Measurements from ENCODE around the gene PPL. TPM values are rescaled to one million over a fixed set of nuclear protein-coding genes. Genes with fewer than 3 reads are reported as not detected.
A peak's percentile ranks its signal among the peaks of the same experiment; 100 is the strongest.

The PPL gene
- total and polyA plus RNA-seq, 2 of the 13 experiments (the other 11 are each of a cell fraction or from before 2014, with no cell fraction given), result 5.7 to 6.6 TPM

DNA sequence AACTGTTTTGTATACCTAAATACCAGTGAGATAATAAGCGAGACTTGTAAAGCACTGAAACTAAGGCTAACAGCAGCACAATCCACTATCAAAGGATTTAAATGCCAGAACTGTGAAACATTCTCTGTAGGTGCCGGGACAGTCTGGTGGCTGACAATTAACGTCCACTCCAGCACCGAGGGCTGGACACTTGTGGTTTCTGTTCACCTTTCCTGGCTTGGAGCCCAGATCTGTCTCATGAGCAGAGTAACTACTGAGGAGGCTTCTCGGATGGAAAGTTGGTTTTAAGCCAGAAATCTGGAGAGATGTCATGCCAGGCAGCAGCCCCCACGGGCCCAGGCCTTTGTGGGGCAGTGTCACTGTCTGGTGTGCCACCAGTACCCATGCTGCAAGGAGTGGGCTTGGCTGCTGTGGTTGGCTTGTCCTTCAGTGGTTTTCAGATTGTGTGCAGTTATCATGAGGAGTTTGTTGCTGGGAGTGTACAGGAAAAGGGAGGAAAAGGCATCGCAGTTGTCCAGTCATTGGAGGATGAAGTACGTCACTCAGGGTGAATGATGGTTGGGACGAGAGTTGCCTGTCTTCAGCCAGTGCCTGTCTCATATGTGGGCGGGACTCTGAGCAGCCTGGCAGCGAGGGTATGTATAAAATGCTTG is 54.2 kb downstream of the PPL start:
- no peak for DNase-seq (ENCODE audit: low spot score)
- Histone ChIP-seq H4K20me1 (ENCODE audit: insufficient read depth, low read length) (no peaks in the 10 kb centered on the region; the same call in 1 of the 2 replicates), H3K9me3 (ENCODE audit: low read length) (no peaks in the 10 kb centered on the region), H3K4me2 (ENCODE audit: low read depth, low read length) (no peak overlapping the region), H3K79me2 (ENCODE audit: insufficient read depth, low read length) (no peaks in the 10 kb centered on the region), H3K4me1 (ENCODE audit: insufficient read depth, low read length) (no peaks in the 10 kb centered on the region), H3K36me3 (replicated peaks in 1 of 2; ENCODE audit: control insufficient read depth in 1 of 2, insufficient read depth in 2 of 2, low read length in 2 of 2) (peaks cover 28 to 80% of the 10 kb centered on the region in 2 experiments), H3K4me3 (replicated peaks in 1 of 3; ENCODE audit: insufficient read depth in 1 of 3, low read depth in 2 of 3, low read length in 3 of 3) (no peak overlapping the region), H3K9ac (ENCODE audit: insufficient read depth, low read depth, low read length) (no peak overlapping the region), H3K27me3 (ENCODE audit: control insufficient read depth in 1 of 2, insufficient read depth in 2 of 2, low read length in 2 of 2) (no peaks in the 10 kb centered on the region), H2AFZ (ENCODE audit: low read length) (no peak overlapping the region), H3K27ac (ENCODE audit: extremely low read length, insufficient read depth, low read length) (no peak overlapping the region)
- BruUV-seq (replicated peaks), result TSS peak; percentile 55
- TF ChIP-seq MBNL3 (CRISPR knock-in tag; conservative IDR thresholded peaks at IDR 0.05) (no peak), RBM22 (optimal IDR thresholded peaks at IDR 0.05; ENCODE audit: low read length) (peak; percentile 16), ZNF264 (CRISPR knock-in tag; IDR thresholded peaks at IDR 0.05) (no peak), KDM2A (CRISPR knock-in tag; IDR thresholded peaks at IDR 0.05; ENCODE audit: borderline replicate concordance, low read depth) (no peak), U2AF1 (optimal IDR thresholded peaks at IDR 0.05; ENCODE audit: low read depth, low read length) (no peak)
- TF ChIP-seq, protein P1, sequence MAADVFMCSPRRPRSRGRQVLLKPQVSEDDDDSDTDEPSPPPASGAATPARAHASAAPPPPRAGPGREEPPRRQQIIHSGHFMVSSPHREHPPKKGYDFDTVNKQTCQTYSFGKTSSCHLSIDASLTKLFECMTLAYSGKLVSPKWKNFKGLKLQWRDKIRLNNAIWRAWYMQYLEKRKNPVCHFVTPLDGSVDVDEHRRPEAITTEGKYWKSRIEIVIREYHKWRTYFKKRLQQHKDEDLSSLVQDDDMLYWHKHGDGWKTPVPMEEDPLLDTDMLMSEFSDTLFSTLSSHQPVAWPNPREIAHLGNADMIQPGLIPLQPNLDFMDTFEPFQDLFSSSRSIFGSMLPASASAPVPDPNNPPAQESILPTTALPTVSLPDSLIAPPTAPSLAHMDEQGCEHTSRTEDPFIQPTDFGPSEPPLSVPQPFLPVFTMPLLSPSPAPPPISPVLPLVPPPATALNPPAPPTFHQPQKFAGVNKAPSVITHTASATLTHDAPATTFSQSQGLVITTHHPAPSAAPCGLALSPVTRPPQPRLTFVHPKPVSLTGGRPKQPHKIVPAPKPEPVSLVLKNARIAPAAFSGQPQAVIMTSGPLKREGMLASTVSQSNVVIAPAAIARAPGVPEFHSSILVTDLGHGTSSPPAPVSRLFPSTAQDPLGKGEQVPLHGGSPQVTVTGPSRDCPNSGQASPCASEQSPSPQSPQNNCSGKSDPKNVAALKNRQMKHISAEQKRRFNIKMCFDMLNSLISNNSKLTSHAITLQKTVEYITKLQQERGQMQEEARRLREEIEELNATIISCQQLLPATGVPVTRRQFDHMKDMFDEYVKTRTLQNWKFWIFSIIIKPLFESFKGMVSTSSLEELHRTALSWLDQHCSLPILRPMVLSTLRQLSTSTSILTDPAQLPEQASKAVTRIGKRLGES (CRISPR knock-in tag; IDR thresholded peaks at IDR 0.05; ENCODE audit: borderline replicate concordance), result no peak
- intact Hi-C loops (cut with micrococcal nuclease; ENCODE audit: unreplicated experiment) (no loop called here), in situ Hi-C loops (cut with HindIII; ENCODE audit: extremely low pct_ligation_motif_present, low pct_unique_long_range_greater_than_20kb) (no loop called here)
- FAIRE-seq, result no peak
- WGBS (ENCODE audit: low lambda C conversion rate), result 94% methylated on average over 10 of the region's 11 CpGs
- no peak for ATAC-seq
- CTCF ChIA-PET (ENCODE audit: low intra/inter-chr PET ratio, low total read pairs), result no interaction called here
- POLR2A ChIA-PET, result no interaction called here

Measured in HepG2 (cell line).